Measurements from ENCODE around the gene DVL3.

The DVL3 gene

DNA sequence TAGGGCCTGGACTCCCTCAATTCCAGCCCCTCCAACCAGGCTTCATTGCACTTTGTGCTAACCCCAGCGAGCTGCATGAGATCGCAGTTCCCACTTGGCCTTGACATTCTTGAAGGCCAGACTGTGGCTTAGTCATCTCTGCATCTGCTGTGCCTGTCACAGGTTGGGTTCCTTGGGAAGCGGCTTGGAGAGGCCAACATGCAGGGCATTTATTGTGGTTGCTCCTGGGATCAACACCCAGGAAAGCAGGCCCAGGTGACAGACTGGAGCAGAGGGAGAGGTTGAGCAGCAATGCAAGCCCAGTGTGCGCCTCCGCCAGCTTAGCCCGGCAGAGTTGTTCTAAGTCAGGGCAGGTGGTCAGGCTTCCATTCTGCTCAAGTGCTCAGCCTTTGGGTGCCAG is 41.4 kb downstream of the DVL3 start:
- no peaks in the 10 kb centered on the region for H3K9me3 ChIP-seq (replicated peaks; ENCODE audit: low read length)
- no peak overlapping the region for H3K4me3 ChIP-seq (ENCODE audit: low read length)
- H3K27me3 ChIP-seq (ENCODE audit: control insufficient read depth, insufficient read depth, low read length): no peaks in the 10 kb centered on the region
- H3K9ac ChIP-seq (ENCODE audit: low read depth, low read length): no peak overlapping the region
- no peak overlapping the region for H3K4me2 ChIP-seq (ENCODE audit: low read length)
- H3K36me3 ChIP-seq (ENCODE audit: insufficient read depth, low read length): peaks cover 41% of the 10 kb centered on the region
- H3K4me1 ChIP-seq (ENCODE audit: control insufficient read depth, insufficient read depth, low read length): no peaks in the 10 kb centered on the region

DNA sequence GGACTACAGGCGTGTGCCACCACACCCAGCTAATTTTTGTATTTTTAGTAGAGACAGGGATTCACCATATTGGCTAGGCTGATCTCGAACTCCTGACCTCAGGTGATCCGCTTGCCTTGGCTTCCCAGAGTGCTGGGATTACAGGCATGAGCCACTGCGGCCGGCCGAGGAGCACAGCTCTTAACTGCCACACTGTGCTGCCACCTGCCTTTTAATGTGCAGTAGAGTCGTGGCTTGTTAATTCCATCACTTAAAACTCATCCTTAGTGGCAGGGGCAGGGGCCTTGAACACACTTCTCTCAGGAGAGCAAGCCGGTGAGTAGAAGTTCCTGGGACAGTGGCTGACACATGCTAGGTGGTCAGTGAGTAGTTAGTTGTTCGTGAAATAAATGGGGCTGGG is 43.3 kb downstream of the DVL3 start:
- H3K36me3 ChIP-seq (ENCODE audit: insufficient read depth, low read length): peaks cover 24% of the 10 kb centered on the region
- H3K9me3 ChIP-seq (replicated peaks; ENCODE audit: low read length): no peaks in the 10 kb centered on the region
- no peaks in the 10 kb centered on the region for H3K4me1 ChIP-seq (ENCODE audit: control insufficient read depth, insufficient read depth, low read length)
- no peak overlapping the region for H3K4me3 ChIP-seq (ENCODE audit: low read length)
- H3K4me2 ChIP-seq (ENCODE audit: low read length): no peak overlapping the region
- no peaks in the 10 kb centered on the region for H3K27me3 ChIP-seq (ENCODE audit: control insufficient read depth, insufficient read depth, low read length)
- H3K9ac ChIP-seq (ENCODE audit: low read depth, low read length): no peak overlapping the region

GRCh38 chr3:184200825-184201224 is 45.6 kb downstream of the DVL3 start:
- Histone ChIP-seq H3K9me3 (replicated peaks; ENCODE audit: low read length) (no peaks in the 10 kb centered on the region), H3K27me3 (ENCODE audit: control insufficient read depth, insufficient read depth, low read length) (peaks cover 2% of the 10 kb centered on the region), H3K36me3 (ENCODE audit: insufficient read depth, low read length) (peaks cover 3% of the 10 kb centered on the region), H3K4me1 (ENCODE audit: control insufficient read depth, insufficient read depth, low read length) (no peaks in the 10 kb centered on the region), H3K4me3 (ENCODE audit: low read length) (no peak overlapping the region), H3K9ac (ENCODE audit: low read depth, low read length) (no peak overlapping the region), H3K4me2 (ENCODE audit: low read length) (no peak overlapping the region)

DNA sequence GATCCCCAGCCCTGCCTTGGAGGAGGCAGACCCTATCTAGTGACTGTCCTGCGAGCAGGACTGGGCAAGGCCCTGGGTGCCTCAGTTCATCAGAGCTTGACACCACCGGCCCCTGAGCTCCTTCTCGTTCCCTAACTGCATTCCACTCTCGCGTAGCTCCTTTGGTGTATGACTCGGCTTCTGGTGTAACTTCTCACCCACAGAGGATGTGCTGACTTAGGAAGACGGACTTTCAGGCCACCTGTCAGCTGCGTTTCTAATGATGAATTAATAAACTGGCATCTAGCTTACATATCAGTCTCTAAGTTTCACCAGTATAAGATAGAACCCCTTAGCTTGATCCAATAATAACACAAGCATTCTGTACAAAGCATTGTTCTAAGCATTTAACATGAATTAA is 48.3 kb downstream of the DVL3 start:
- H3K27me3 ChIP-seq (ENCODE audit: control insufficient read depth, insufficient read depth, low read length): peaks cover 17% of the 10 kb centered on the region
- H3K4me2 ChIP-seq (ENCODE audit: low read length): no peak overlapping the region
- H3K36me3 ChIP-seq (ENCODE audit: insufficient read depth, low read length): no peaks in the 10 kb centered on the region
- H3K4me3 ChIP-seq (ENCODE audit: low read length): no peak overlapping the region
- no peak overlapping the region for H3K9ac ChIP-seq (ENCODE audit: low read depth, low read length)
- no peaks in the 10 kb centered on the region for H3K4me1 ChIP-seq (ENCODE audit: control insufficient read depth, insufficient read depth, low read length)
- H3K9me3 ChIP-seq (replicated peaks; ENCODE audit: low read length): no peaks in the 10 kb centered on the region

DNA sequence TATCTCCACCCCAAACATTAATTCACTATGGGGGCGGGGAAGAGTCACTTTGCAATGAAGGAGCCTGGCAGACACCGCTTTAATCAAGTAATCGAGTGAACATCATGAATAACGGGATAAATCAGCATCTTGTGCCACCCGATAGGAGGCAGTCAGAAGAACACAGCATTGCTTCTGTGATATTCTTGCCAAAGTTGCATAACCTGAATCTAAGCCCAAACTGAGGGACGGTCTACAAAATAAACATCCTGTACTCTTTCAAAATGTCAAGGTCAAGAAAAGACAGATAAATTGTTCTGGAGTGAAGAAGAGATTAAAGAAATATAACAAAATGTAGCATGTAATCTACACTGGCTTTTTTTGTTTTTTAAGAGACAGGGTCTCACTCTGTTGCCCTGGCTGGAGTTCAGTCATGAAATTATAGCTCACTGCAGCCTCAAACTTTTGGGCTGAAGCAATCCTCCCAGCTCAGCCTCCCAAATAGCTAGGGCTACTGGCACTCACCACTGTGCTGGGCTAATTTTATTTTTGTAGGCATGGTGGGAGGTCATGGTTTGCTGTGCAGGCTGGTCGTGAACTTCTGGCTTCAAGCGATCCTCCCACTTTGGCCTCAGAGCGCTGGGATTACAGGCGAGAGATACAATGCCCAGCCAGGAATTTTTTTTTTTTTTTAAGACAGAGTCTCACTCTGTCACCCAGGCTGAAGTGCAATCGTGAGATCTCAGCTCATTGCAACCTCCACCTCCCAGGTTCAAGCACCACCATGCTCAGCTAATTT is 54.2 kb downstream of the DVL3 start:
- no peaks in the 10 kb centered on the region for H3K36me3 ChIP-seq (ENCODE audit: insufficient read depth, low read length)
- H3K4me3 ChIP-seq (ENCODE audit: low read length): no peak overlapping the region
- H3K4me2 ChIP-seq (ENCODE audit: low read length): no peak overlapping the region
- H3K9me3 ChIP-seq (replicated peaks; ENCODE audit: low read length): no peaks in the 10 kb centered on the region
- H3K9ac ChIP-seq (ENCODE audit: low read depth, low read length): no peak overlapping the region
- peaks cover 27% of the 10 kb centered on the region for H3K27me3 ChIP-seq (ENCODE audit: control insufficient read depth, insufficient read depth, low read length)
- no peaks in the 10 kb centered on the region for H3K4me1 ChIP-seq (ENCODE audit: control insufficient read depth, insufficient read depth, low read length)

DNA sequence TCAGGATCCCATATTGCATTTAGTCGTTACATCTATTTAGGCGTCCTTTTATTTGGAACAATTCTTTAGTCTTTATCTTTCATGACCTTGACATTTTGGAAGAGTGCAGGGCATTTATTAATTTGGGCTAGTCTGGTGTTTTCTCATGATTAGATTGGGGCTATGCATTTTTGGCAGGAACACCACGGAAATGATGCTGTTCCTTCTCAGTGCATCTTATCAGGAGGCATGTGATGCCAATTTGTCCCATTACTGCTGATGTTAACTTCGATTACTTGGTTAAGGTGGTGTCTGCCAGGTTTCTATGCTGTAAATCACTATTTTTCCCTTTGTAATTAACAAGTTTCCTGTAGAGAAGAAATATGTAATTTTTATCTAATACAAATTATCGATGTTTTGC is 56.1 kb downstream of the DVL3 start:
- Histone ChIP-seq H3K36me3 (ENCODE audit: insufficient read depth, low read length) (no peaks in the 10 kb centered on the region), H3K27me3 (ENCODE audit: control insufficient read depth, insufficient read depth, low read length) (peaks cover 34% of the 10 kb centered on the region), H3K4me1 (ENCODE audit: control insufficient read depth, insufficient read depth, low read length) (no peaks in the 10 kb centered on the region), H3K4me2 (ENCODE audit: low read length) (no peak overlapping the region), H3K9me3 (replicated peaks; ENCODE audit: low read length) (no peaks in the 10 kb centered on the region), H3K9ac (ENCODE audit: low read depth, low read length) (no peak overlapping the region), H3K4me3 (ENCODE audit: low read length) (no peak overlapping the region)

GRCh38 chr3:184211718-184212117 is 56.5 kb downstream of the DVL3 start:
- no peaks in the 10 kb centered on the region for H3K4me1 ChIP-seq (ENCODE audit: control insufficient read depth, insufficient read depth, low read length)
- H3K36me3 ChIP-seq (ENCODE audit: insufficient read depth, low read length): no peaks in the 10 kb centered on the region

GRCh38 chr3:184218814-184219213 is 63.6 kb downstream of the DVL3 start:
- H3K4me1 ChIP-seq (ENCODE audit: control insufficient read depth, insufficient read depth, low read length): no peaks in the 10 kb centered on the region
- H3K9ac ChIP-seq (ENCODE audit: low read depth, low read length): no peak overlapping the region
- H3K4me2 ChIP-seq (ENCODE audit: low read length): no peak overlapping the region
- H3K4me3 ChIP-seq (ENCODE audit: low read length): no peak overlapping the region
- peaks cover 28% of the 10 kb centered on the region for H3K27me3 ChIP-seq (ENCODE audit: control insufficient read depth, insufficient read depth, low read length)
- H3K9me3 ChIP-seq (replicated peaks; ENCODE audit: low read length): no peaks in the 10 kb centered on the region
- no peaks in the 10 kb centered on the region for H3K36me3 ChIP-seq (ENCODE audit: insufficient read depth, low read length)

More at GRCh38 chr3:184211718-184212117, 56.5 kb downstream of the DVL3 start:
- H3K27me3 ChIP-seq (ENCODE audit: control insufficient read depth, insufficient read depth, low read length): peaks cover 30% of the 10 kb centered on the region
- H3K4me3 ChIP-seq (ENCODE audit: low read length): no peak overlapping the region
- no peak overlapping the region for H3K4me2 ChIP-seq (ENCODE audit: low read length)
- H3K9me3 ChIP-seq (replicated peaks; ENCODE audit: low read length): no peaks in the 10 kb centered on the region
- no peak overlapping the region for H3K9ac ChIP-seq (ENCODE audit: low read depth, low read length)

- Histone ChIP-seq H3K36me3 (ENCODE audit: insufficient read depth, low read length) (no peaks in the 10 kb centered on the region), H3K4me2 (ENCODE audit: low read length) (no peak overlapping the region), H3K27me3 (ENCODE audit: control insufficient read depth, insufficient read depth, low read length) (peaks cover 32% of the 10 kb centered on the region), H3K4me1 (ENCODE audit: control insufficient read depth, insufficient read depth, low read length) (no peaks in the 10 kb centered on the region), H3K4me3 (ENCODE audit: low read length) (no peak overlapping the region), H3K9ac (ENCODE audit: low read depth, low read length) (no peak overlapping the region), H3K9me3 (replicated peaks; ENCODE audit: low read length) (no peaks in the 10 kb centered on the region)
These were observed 67.3 kb downstream of the DVL3 start for GRCh38 chr3:184222521-184222920.

Data from skeletal muscle satellite cell (primary cell).